Astrocyte of the spinal cord (primary cell): ENCODE data around the gene ALKBH1.

Experiments
- DNase-seq: peaks from one replicate; pipeline ENCODE4 v3.0.0; 2011; ENCODE audit warnings: low read depth, low spot score
- H3K4me3 ChIP-seq: 2 replicates; pipeline ENCODE4 v1.5.1; 2011; ENCODE audit warnings: low read depth, mild to moderate bottlenecking, low read length, moderate library complexity
- in situ Hi-C: cut with HindIII; loops from 2 replicates; pipeline ENCODE4 v1.10.0; 2017; ENCODE audit warnings: low sequenced_read_pairs
- TF ChIP-seq, protein P1 (sequence below): IDR thresholded peaks from 2 replicates; pipeline ENCODE4 v1.5.1; 2012; ENCODE audit warnings: low read depth, mild to moderate bottlenecking, low read length, inconsistent platforms

The ALKBH1 gene

GRCh38 chr14:77659831-77660230, 48.0 kb downstream of the ALKBH1 start:
- DNase-seq, result no peak
- in situ Hi-C loops, result no loop called here

DNA sequence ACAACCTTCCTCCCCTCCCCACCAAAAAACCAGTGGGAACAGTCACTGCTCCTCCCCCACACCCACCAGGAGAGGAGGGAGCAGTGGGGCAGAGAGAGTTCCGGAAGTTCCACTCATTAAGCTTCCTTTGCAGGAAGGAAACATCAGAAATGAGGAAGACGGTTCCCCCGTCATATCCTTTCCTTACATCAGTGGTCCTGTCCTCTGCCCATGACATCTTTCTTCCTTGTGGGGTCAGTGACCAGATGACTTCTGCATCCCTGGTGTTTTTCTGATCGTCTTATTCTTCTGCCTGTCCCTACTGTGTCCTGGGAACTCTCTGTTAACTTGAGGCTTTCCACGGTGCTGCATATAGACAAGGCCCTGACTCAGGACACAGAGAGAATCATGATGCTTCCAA, 50.5 kb downstream of the ALKBH1 start:
- no peak for DNase-seq
- TF ChIP-seq, protein P1, sequence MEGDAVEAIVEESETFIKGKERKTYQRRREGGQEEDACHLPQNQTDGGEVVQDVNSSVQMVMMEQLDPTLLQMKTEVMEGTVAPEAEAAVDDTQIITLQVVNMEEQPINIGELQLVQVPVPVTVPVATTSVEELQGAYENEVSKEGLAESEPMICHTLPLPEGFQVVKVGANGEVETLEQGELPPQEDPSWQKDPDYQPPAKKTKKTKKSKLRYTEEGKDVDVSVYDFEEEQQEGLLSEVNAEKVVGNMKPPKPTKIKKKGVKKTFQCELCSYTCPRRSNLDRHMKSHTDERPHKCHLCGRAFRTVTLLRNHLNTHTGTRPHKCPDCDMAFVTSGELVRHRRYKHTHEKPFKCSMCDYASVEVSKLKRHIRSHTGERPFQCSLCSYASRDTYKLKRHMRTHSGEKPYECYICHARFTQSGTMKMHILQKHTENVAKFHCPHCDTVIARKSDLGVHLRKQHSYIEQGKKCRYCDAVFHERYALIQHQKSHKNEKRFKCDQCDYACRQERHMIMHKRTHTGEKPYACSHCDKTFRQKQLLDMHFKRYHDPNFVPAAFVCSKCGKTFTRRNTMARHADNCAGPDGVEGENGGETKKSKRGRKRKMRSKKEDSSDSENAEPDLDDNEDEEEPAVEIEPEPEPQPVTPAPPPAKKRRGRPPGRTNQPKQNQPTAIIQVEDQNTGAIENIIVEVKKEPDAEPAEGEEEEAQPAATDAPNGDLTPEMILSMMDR, result no peak
- H3K4me3 ChIP-seq, result no peak overlapping the region
- in situ Hi-C loops, result no loop called here

More at GRCh38 chr14:77659831-77660230, 48.0 kb downstream of the ALKBH1 start:
- H3K4me3 ChIP-seq, result no peak overlapping the region
- TF ChIP-seq, protein P1, result no peak

GRCh38 chr14:77654001-77654441, 53.8 kb downstream of the ALKBH1 start:
- H3K4me3 ChIP-seq, result no peak overlapping the region
- TF ChIP-seq, protein P1, result no peak
- no peak for DNase-seq
- in situ Hi-C loops, result no loop called here

GRCh38 chr14:77649326-77649725, 58.5 kb downstream of the ALKBH1 start:
- no peak overlapping the region for H3K4me3 ChIP-seq
- TF ChIP-seq, protein P1, result no peak
- no peak for DNase-seq
- in situ Hi-C loops, result no loop called here

DNA sequence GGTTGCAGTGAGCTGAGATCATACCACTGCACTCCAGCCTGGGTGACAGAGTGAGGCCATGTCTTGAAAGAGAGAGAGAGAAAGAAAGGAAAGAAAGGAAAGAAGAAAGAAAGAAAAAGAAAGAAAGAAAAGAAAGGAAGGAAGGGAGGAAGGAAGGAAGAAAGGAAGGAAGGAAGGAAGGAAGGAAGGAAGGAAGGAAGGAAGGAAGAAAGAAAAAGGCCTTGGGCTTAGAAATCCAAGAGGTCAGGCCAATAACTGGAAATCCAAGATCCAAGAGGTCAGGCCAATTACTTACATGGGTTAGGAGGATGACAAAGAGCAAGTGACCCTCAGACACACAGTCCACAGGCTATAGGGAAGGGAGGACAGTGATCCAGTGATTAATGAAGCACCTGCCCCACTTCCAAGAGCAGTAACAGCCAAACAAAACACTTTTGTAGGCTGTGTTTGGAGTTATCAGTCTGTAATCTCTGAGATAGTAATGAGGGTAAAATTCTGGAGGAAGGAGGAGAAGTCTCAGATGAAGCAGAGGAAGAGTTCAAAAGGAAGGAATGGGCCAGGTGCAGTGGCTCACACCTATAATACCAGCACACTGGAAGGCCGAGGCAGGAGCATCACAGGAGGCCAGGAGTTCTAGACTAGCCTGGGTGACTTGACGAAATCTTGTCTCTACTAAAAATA, 59.2 kb downstream of the ALKBH1 start:
- DNase-seq, result no peak
- in situ Hi-C loops, result no loop called here
- H3K4me3 ChIP-seq, result no peak overlapping the region
- TF ChIP-seq, protein P1, result no peak

GRCh38 chr14:77647853-77648252, 60.0 kb downstream of the ALKBH1 start:
- in situ Hi-C loops, result no loop called here
- DNase-seq, result no peak
- TF ChIP-seq, protein P1, result no peak
- no peak overlapping the region for H3K4me3 ChIP-seq
